HG03460 (cell line): ENCODE data around the gene SCCPDH.
"Not testable (repeated sequence)": the region's sequence is repeated elsewhere in the genome, so short reads cannot be mapped to it uniquely, and the experiment has no call there.

ENCODE experiments used
- ATAC-seq: cut with Tn5 transposase; IDR thresholded peaks from one replicate; pipeline ENCODE4 v1.9.1; 2021; ENCODE audit not compliant: unreplicated experiment

SCCPDH gene

GRCh38 chr1:246724016-246724730 lies at the start of gene SCCPDH:
Gene SCCPDH (plus strand): TSS chr1:246724409. CDS start chr1:246724423, 14 bp downstream.
- ATAC-seq, result peak; percentile 90

GRCh38 chr1:246677842-246678241 lies 46.4 kb upstream of the SCCPDH start:
- no peak for ATAC-seq

GRCh38 chr1:246678816-246679793 lies 45.1 kb upstream of the SCCPDH start:
- ATAC-seq, result no peak

- ATAC-seq, result no peak
These were observed 44.4 kb upstream of the SCCPDH start for GRCh38 chr1:246679794-246680177.

GRCh38 chr1:246680190-246680589 lies 44.0 kb upstream of the SCCPDH start:
- no peak for ATAC-seq

GRCh38 chr1:246680696-246681130 lies 43.5 kb upstream of the SCCPDH start:
- no peak for ATAC-seq

- ATAC-seq, result no peak
These were observed 42.0 kb upstream of the SCCPDH start for GRCh38 chr1:246681900-246682895.

- ATAC-seq, result no peak
These were observed 40.7 kb upstream of the SCCPDH start for GRCh38 chr1:246683521-246683920.

- no peak for ATAC-seq
These were observed 37.2 kb upstream of the SCCPDH start for GRCh38 chr1:246687002-246687401.

- peak; percentile 97 for ATAC-seq
These were observed 34.7 kb upstream of the SCCPDH start for GRCh38 chr1:246689409-246690008.

- no peak for ATAC-seq
These were observed 34.1 kb upstream of the SCCPDH start for GRCh38 chr1:246690100-246690499.

- ATAC-seq, result no peak
These were observed 32.4 kb upstream of the SCCPDH start for GRCh38 chr1:246691622-246692495.

- not testable (repeated sequence) for ATAC-seq
These were observed 29.9 kb upstream of the SCCPDH start for GRCh38 chr1:246694213-246694895.

GRCh38 chr1:246695136-246695535 lies 29.1 kb upstream of the SCCPDH start:
- no peak for ATAC-seq

- no peak for ATAC-seq
These were observed 28.5 kb upstream of the SCCPDH start for GRCh38 chr1:246695666-246696065.

- ATAC-seq, result no peak
These were observed 25.6 kb upstream of the SCCPDH start for GRCh38 chr1:246698466-246699094.

- ATAC-seq, result peak; percentile 94
These were observed 25.0 kb upstream of the SCCPDH start for GRCh38 chr1:246699095-246699735.

GRCh38 chr1:246703581-246703980 lies 20.6 kb upstream of the SCCPDH start:
- no peak for ATAC-seq
